Eye (tissue), 1 donor: ENCODE measurements around the gene MSH5.

Experiments used
- DNase-seq: peaks from one replicate; pipeline ENCODE4 v3.0.0-alpha.2; 2015

Gene MSH5

GRCh38 chr6:31762356-31762755, 22.6 kb downstream of the MSH5 start, which contains the start of gene SAPCD1:
Gene SAPCD1, plus strand, starts transcription at chr6:31762656. Its CDS starts 399 bp downstream, at chr6:31763055.
- DNase-seq = no peak

- DNase-seq = no peak
Observed at GRCh38 chr6:31762878-31763618, 23.2 kb downstream of the MSH5 start.

- DNase-seq = peak; percentile 93
Observed at GRCh38 chr6:31763619-31763940, 23.8 kb downstream of the MSH5 start.

GRCh38 chr6:31764198-31764597, 24.4 kb downstream of the MSH5 start:
- peak; percentile 16 for DNase-seq

GRCh38 chr6:31765559-31765909, 25.7 kb downstream of the MSH5 start:
- DNase-seq = no peak

- DNase-seq = peak; percentile 65
Observed at GRCh38 chr6:31765910-31766794, 26.3 kb downstream of the MSH5 start.

GRCh38 chr6:31767096-31767645, 27.4 kb downstream of the MSH5 start:
- DNase-seq = no peak

GRCh38 chr6:31768363-31769257, 28.8 kb downstream of the MSH5 start:
- no peak for DNase-seq

- DNase-seq = peak; percentile 37
Observed at GRCh38 chr6:31769684-31770371, 30.0 kb downstream of the MSH5 start.

- DNase-seq = no peak
Observed at GRCh38 chr6:31770860-31771259, 31.1 kb downstream of the MSH5 start.

- DNase-seq = no peak
Observed at GRCh38 chr6:31771992-31772358, 32.2 kb downstream of the MSH5 start.

- no peak for DNase-seq
Observed at GRCh38 chr6:31775184-31775583, 35.4 kb downstream of the MSH5 start.

- DNase-seq = no peak
Observed at GRCh38 chr6:31775633-31776484, 36.1 kb downstream of the MSH5 start.

GRCh38 chr6:31776485-31776988, 36.7 kb downstream of the MSH5 start:
- DNase-seq = no peak

- DNase-seq = peak; percentile 38
Observed at GRCh38 chr6:31776989-31777666, 37.3 kb downstream of the MSH5 start, which contains the start of gene VWA7. Gene VWA7, minus strand, starts transcription at chr6:31777328. Its CDS starts 549 bp downstream, at chr6:31776779.

GRCh38 chr6:31777667-31778050, 37.9 kb downstream of the MSH5 start:
- DNase-seq = no peak

GRCh38 chr6:31778193-31778592, 38.4 kb downstream of the MSH5 start:
- DNase-seq = no peak

- no peak for DNase-seq
Observed at GRCh38 chr6:31778999-31779885, 39.4 kb downstream of the MSH5 start.

GRCh38 chr6:31779908-31780307, 40.1 kb downstream of the MSH5 start:
- DNase-seq = no peak
